HEK293 (cell line): Measurements from ENCODE around the gene DPPA5.

Experiments
- CTCF ChIA-PET: fragments of 350-600 bp; formaldehyde crosslinking; extraction: SDS; loops from one replicate; lab custom pipeline; 2021; ENCODE audit warnings: antibody characterized with exemption; lab: Yijun Ruan, JAX
- POLR2A ChIA-PET: fragments of 300-600 bp; formaldehyde crosslinking; extraction: SDS; loops from one replicate; lab custom pipeline; 2020; ENCODE audit warnings: antibody characterized with exemption, inconsistent platforms; lab: Yijun Ruan, JAX
- H3K27ac ChIP-seq: fragments of 200-500 bp; sonication (Bioruptor generic); 2 replicates; pipeline ENCODE4 v1.5.1; 2014; ENCODE audit warnings: low read depth, low read length, control low read depth, inconsistent platforms; ENCODE audit errors: extremely low read depth
- H3K36me3 ChIP-seq, 2 experiments: fragments of 200-500 bp in 1 of 2; sonication (Bioruptor generic) in 1 of 2; 1 replicate in 1 of 2; 2 replicates in 1 of 2; pipeline ENCODE4 v1.5.1; 2014 to 2017; ENCODE audit warnings: inconsistent platforms in 2 of 2, low read length in 2 of 2; ENCODE audit not compliant: control insufficient read depth in 2 of 2, insufficient read depth in 1 of 2
- H3K4me1 ChIP-seq: fragments of 200-500 bp; sonication (Bioruptor generic); 2 replicates; pipeline ENCODE4 v1.5.1; 2014; ENCODE audit warnings: mild to moderate bottlenecking, low read length, inconsistent platforms; ENCODE audit not compliant: control insufficient read depth, insufficient read depth
- H3K4me3 ChIP-seq: 2 replicates; pipeline ENCODE4 v1.5.1; 2011; ENCODE audit warnings: low read depth, mild to moderate bottlenecking, control low read depth, low read length, moderate library complexity
- H3K9me3 ChIP-seq: fragments of 200-500 bp; sonication (Bioruptor generic); 2 replicates; pipeline ENCODE4 v1.5.1; 2014; ENCODE audit warnings: low read depth, low read length, inconsistent platforms; ENCODE audit not compliant: control insufficient read depth, insufficient read depth
- HOXC10 ChIP-seq: sonication (generic); formaldehyde crosslinking; IDR thresholded peaks from 2 replicates; pipeline ENCODE4 v1.8.1; 2023; ENCODE audit warnings: mild to moderate bottlenecking, missing genetic modification reagents
- SP7 ChIP-seq: fragments of 450-650 bp; formaldehyde crosslinking; IDR thresholded peaks from 2 replicates; pipeline ENCODE4 v1.5.1; 2016; ENCODE audit warnings: missing biosample characterization, missing genetic modification characterization
- ZBTB48 ChIP-seq: fragments of 450-650 bp; formaldehyde crosslinking; IDR thresholded peaks from 2 replicates; pipeline ENCODE4 v1.5.1; 2016; ENCODE audit warnings: missing biosample characterization, missing genetic modification characterization
- ZNF114 ChIP-seq: fragments of 450-650 bp; formaldehyde crosslinking; IDR thresholded peaks from 2 replicates; pipeline ENCODE4 v1.5.0; 2017; ENCODE audit warnings: missing biosample characterization, missing genetic modification characterization
- ZNF266 ChIP-seq: fragments of 450-650 bp; formaldehyde crosslinking; IDR thresholded peaks from 2 replicates; pipeline ENCODE4 v1.5.1; 2016; ENCODE audit warnings: missing biosample characterization, missing genetic modification characterization, low read depth
- ZNF274 ChIP-seq, 2 experiments: fragments of 200-500 bp in 1 of 2; fragments of 450-650 bp in 1 of 2; sonication (Bioruptor generic) in 1 of 2; formaldehyde crosslinking in 1 of 2; IDR thresholded peaks; 2 replicates each; pipeline versions ENCODE4 v1.5.1 to v1.6.1; 2014 to 2016; ENCODE audit warnings: borderline replicate concordance in 1 of 2, inconsistent platforms in 1 of 2, low read length in 1 of 2, missing biosample characterization in 1 of 2, missing genetic modification characterization in 1 of 2
- ZNF571 ChIP-seq: fragments of 450-650 bp; formaldehyde crosslinking; IDR thresholded peaks from 2 replicates; pipeline ENCODE4 v1.5.0; 2017; ENCODE audit warnings: missing biosample characterization, missing genetic modification characterization
- ZNF629 ChIP-seq: fragments of 450-650 bp; formaldehyde crosslinking; IDR thresholded peaks from 2 replicates; pipeline ENCODE4 v1.5.1; 2017; ENCODE audit warnings: missing biosample characterization, missing genetic modification characterization
- ZNF76 ChIP-seq: fragments of 450-650 bp; formaldehyde crosslinking; IDR thresholded peaks from 2 replicates; pipeline ENCODE4; 2016; ENCODE audit warnings: low read depth, missing biosample characterization, missing genetic modification characterization, borderline replicate concordance
- ZNF792 ChIP-seq: fragments of 450-650 bp; formaldehyde crosslinking; IDR thresholded peaks from 2 replicates; pipeline ENCODE4 v1.5.1; 2016; ENCODE audit warnings: missing biosample characterization, missing genetic modification characterization
- TF ChIP-seq, protein P1 (sequence below): fragments of 450-650 bp; formaldehyde crosslinking; IDR thresholded peaks from 2 replicates; pipeline ENCODE4 v1.5.1; 2016; ENCODE audit warnings: missing biosample characterization, missing genetic modification characterization
- TF ChIP-seq, protein P2 (sequence below): IDR thresholded peaks from 2 replicates; pipeline ENCODE4 v1.6.1; 2011; ENCODE audit warnings: mild to moderate bottlenecking, low read depth, low read length, borderline replicate concordance
- TF ChIP-seq, protein P3 (sequence below): fragments of 450-650 bp; formaldehyde crosslinking; IDR thresholded peaks from 2 replicates; pipeline ENCODE4 v1.5.1; 2016; ENCODE audit warnings: missing biosample characterization, missing genetic modification characterization
- TF ChIP-seq, protein P4 (sequence below): fragments of 450-650 bp; formaldehyde crosslinking; conservative IDR thresholded peaks from 2 replicates; pipeline ENCODE4 v1.5.1; 2016; ENCODE audit warnings: low read depth, missing biosample characterization, missing genetic modification characterization
- TF ChIP-seq, protein P5 (sequence below): fragments of 450-650 bp; formaldehyde crosslinking; IDR thresholded peaks from 2 replicates; pipeline ENCODE4 v1.5.1; 2016; ENCODE audit warnings: missing biosample characterization, missing genetic modification characterization, borderline replicate concordance
- TF ChIP-seq, protein P6 (sequence below): fragments of 450-650 bp; formaldehyde crosslinking; IDR thresholded peaks from 2 replicates; pipeline ENCODE4 v1.5.1; 2016; ENCODE audit warnings: missing biosample characterization, missing genetic modification characterization, borderline replicate concordance

DPPA5 gene, protein sequence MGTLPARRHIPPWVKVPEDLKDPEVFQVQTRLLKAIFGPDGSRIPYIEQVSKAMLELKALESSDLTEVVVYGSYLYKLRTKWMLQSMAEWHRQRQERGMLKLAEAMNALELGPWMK

DNA sequence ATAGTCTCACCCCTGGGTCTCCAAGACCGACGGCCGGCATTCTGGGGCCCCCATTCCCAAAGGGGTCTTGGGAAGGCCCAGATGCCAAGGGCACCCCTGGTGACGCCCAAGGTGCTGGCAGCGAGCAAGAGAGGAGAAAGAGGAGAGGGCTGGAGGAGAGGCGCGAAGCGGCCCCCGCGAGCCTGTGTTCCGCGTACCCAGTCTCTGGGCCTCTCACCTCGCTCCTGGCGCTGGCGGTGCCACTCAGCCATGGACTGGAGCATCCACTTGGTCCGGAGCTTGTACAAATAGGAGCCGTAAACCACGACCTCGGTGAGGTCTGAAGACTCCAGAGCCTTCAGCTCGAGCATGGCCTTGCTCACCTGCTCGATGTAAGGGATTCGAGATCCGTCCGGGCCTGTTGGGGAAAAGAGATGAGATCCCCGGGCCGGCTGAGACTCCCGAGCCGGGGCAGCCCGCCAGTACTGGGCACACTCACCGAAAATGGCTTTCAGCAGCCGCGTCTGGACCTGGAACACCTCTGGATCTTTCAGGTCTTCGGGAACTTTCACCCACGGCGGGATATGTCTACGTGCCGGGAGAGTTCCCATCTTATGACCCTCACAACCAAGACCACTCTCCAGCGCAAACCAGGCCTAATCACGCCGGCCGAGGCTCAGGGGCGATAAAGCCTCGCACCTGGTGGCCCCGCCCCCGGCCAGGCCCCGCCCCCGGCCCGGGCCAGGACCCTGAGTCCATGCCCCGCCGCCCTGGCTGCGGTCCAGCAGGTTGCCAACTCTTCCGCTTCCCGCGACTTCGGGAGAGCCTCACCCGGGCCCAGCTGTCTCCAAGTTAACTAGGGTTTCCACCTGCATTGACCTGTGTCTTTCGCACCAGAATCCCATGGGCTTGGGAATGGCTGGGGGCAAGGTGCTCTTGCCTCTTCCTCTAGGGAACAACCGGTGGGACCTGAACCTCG, at the start of gene DPPA5:
DPPA5 (minus strand) TSS at position 641 of the 958 bp plus-strand sequence; CDS start at position 590, 51 bp downstream.
- Histone ChIP-seq H3K4me1 (no peaks in the 10 kb centered on the region), H3K4me3 (no peak within 1 kb of the TSS), H3K27ac (no peak within 1 kb of the TSS), H3K36me3 (no peaks in the 10 kb centered on the region), H3K9me3 (no peaks in the 10 kb centered on the region)
- CTCF ChIA-PET: interaction anchor here (0.7 kb wide), 1 partner anchor 18 kb away, joined by 3 read pairs; no protein-coding TSS in a partner anchor
- TF ChIP-seq, protein P1, sequence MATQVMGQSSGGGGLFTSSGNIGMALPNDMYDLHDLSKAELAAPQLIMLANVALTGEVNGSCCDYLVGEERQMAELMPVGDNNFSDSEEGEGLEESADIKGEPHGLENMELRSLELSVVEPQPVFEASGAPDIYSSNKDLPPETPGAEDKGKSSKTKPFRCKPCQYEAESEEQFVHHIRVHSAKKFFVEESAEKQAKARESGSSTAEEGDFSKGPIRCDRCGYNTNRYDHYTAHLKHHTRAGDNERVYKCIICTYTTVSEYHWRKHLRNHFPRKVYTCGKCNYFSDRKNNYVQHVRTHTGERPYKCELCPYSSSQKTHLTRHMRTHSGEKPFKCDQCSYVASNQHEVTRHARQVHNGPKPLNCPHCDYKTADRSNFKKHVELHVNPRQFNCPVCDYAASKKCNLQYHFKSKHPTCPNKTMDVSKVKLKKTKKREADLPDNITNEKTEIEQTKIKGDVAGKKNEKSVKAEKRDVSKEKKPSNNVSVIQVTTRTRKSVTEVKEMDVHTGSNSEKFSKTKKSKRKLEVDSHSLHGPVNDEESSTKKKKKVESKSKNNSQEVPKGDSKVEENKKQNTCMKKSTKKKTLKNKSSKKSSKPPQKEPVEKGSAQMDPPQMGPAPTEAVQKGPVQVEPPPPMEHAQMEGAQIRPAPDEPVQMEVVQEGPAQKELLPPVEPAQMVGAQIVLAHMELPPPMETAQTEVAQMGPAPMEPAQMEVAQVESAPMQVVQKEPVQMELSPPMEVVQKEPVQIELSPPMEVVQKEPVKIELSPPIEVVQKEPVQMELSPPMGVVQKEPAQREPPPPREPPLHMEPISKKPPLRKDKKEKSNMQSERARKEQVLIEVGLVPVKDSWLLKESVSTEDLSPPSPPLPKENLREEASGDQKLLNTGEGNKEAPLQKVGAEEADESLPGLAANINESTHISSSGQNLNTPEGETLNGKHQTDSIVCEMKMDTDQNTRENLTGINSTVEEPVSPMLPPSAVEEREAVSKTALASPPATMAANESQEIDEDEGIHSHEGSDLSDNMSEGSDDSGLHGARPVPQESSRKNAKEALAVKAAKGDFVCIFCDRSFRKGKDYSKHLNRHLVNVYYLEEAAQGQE (tag by site-specific recombination): no peak
- TF ChIP-seq, protein P2, sequence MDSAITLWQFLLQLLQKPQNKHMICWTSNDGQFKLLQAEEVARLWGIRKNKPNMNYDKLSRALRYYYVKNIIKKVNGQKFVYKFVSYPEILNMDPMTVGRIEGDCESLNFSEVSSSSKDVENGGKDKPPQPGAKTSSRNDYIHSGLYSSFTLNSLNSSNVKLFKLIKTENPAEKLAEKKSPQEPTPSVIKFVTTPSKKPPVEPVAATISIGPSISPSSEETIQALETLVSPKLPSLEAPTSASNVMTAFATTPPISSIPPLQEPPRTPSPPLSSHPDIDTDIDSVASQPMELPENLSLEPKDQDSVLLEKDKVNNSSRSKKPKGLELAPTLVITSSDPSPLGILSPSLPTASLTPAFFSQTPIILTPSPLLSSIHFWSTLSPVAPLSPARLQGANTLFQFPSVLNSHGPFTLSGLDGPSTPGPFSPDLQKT: no peak
- TF ChIP-seq ZNF629: no peak
- TF ChIP-seq ZBTB48 (tag by site-specific recombination): no peak
- no peak for TF ChIP-seq ZNF114 (tag by site-specific recombination)
- TF ChIP-seq, protein P3, sequence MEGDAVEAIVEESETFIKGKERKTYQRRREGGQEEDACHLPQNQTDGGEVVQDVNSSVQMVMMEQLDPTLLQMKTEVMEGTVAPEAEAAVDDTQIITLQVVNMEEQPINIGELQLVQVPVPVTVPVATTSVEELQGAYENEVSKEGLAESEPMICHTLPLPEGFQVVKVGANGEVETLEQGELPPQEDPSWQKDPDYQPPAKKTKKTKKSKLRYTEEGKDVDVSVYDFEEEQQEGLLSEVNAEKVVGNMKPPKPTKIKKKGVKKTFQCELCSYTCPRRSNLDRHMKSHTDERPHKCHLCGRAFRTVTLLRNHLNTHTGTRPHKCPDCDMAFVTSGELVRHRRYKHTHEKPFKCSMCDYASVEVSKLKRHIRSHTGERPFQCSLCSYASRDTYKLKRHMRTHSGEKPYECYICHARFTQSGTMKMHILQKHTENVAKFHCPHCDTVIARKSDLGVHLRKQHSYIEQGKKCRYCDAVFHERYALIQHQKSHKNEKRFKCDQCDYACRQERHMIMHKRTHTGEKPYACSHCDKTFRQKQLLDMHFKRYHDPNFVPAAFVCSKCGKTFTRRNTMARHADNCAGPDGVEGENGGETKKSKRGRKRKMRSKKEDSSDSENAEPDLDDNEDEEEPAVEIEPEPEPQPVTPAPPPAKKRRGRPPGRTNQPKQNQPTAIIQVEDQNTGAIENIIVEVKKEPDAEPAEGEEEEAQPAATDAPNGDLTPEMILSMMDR: no peak
- no peak for TF ChIP-seq ZNF274 (IDR thresholded peaks at IDR 0.05; ENCODE audit: low read length)
- TF ChIP-seq ZNF274 (tag by site-specific recombination; IDR thresholded peaks at IDR 0.05; ENCODE audit: borderline replicate concordance): no peak
- no peak for TF ChIP-seq ZNF76 (tag by site-specific recombination)
- TF ChIP-seq, protein P4, sequence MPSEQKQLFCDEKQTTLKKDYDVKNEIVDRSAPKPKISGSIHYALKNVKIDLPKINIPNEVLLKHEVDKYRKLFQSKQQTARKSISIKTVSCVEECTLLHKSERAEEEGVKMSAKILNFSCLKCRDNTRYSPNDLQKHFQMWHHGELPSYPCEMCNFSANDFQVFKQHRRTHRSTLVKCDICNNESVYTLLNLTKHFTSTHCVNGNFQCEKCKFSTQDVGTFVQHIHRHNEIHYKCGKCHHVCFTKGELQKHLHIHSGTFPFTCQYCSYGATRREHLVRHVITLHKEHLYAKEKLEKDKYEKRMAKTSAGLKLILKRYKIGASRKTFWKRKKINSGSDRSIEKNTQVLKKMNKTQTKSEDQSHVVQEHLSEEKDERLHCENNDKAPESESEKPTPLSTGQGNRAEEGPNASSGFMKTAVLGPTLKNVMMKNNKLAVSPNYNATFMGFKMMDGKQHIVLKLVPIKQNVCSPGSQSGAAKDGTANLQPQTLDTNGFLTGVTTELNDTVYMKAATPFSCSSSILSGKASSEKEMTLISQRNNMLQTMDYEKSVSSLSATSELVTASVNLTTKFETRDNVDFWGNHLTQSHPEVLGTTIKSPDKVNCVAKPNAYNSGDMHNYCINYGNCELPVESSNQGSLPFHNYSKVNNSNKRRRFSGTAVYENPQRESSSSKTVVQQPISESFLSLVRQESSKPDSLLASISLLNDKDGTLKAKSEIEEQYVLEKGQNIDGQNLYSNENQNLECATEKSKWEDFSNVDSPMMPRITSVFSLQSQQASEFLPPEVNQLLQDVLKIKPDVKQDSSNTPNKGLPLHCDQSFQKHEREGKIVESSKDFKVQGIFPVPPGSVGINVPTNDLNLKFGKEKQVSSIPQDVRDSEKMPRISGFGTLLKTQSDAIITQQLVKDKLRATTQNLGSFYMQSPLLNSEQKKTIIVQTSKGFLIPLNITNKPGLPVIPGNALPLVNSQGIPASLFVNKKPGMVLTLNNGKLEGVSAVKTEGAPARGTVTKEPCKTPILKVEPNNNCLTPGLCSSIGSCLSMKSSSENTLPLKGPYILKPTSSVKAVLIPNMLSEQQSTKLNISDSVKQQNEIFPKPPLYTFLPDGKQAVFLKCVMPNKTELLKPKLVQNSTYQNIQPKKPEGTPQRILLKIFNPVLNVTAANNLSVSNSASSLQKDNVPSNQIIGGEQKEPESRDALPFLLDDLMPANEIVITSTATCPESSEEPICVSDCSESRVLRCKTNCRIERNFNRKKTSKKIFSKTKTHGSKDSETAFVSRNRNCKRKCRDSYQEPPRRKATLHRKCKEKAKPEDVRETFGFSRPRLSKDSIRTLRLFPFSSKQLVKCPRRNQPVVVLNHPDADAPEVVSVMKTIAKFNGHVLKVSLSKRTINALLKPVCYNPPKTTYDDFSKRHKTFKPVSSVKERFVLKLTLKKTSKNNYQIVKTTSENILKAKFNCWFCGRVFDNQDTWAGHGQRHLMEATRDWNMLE: no peak
- TF ChIP-seq, protein P5, sequence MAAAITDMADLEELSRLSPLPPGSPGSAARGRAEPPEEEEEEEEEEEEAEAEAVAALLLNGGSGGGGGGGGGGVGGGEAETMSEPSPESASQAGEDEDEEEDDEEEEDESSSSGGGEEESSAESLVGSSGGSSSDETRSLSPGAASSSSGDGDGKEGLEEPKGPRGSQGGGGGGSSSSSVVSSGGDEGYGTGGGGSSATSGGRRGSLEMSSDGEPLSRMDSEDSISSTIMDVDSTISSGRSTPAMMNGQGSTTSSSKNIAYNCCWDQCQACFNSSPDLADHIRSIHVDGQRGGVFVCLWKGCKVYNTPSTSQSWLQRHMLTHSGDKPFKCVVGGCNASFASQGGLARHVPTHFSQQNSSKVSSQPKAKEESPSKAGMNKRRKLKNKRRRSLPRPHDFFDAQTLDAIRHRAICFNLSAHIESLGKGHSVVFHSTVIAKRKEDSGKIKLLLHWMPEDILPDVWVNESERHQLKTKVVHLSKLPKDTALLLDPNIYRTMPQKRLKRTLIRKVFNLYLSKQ: no peak
- TF ChIP-seq ZNF792 (tag by site-specific recombination): no peak
- TF ChIP-seq, protein P6, sequence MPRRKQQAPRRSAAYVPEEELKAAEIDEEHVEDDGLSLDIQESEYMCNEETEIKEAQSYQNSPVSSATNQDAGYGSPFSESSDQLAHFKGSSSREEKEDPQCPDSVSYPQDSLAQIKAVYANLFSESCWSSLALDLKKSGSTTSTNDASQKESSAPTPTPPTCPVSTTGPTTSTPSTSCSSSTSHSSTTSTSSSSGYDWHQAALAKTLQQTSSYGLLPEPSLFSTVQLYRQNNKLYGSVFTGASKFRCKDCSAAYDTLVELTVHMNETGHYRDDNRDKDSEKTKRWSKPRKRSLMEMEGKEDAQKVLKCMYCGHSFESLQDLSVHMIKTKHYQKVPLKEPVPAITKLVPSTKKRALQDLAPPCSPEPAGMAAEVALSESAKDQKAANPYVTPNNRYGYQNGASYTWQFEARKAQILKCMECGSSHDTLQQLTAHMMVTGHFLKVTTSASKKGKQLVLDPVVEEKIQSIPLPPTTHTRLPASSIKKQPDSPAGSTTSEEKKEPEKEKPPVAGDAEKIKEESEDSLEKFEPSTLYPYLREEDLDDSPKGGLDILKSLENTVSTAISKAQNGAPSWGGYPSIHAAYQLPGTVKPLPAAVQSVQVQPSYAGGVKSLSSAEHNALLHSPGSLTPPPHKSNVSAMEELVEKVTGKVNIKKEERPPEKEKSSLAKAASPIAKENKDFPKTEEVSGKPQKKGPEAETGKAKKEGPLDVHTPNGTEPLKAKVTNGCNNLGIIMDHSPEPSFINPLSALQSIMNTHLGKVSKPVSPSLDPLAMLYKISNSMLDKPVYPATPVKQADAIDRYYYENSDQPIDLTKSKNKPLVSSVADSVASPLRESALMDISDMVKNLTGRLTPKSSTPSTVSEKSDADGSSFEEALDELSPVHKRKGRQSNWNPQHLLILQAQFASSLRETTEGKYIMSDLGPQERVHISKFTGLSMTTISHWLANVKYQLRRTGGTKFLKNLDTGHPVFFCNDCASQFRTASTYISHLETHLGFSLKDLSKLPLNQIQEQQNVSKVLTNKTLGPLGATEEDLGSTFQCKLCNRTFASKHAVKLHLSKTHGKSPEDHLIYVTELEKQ (tag by site-specific recombination): no peak
- no peak for TF ChIP-seq ZNF266 (tag by site-specific recombination)
- TF ChIP-seq SP7: no peak
- no peak for TF ChIP-seq ZNF571
- TF ChIP-seq HOXC10 (CRISPR knock-in tag): no peak
- POLR2A ChIA-PET: no interaction called here
